ENCODE results near the gene ARHGAP15.

ARHGAP15 gene

DNA sequence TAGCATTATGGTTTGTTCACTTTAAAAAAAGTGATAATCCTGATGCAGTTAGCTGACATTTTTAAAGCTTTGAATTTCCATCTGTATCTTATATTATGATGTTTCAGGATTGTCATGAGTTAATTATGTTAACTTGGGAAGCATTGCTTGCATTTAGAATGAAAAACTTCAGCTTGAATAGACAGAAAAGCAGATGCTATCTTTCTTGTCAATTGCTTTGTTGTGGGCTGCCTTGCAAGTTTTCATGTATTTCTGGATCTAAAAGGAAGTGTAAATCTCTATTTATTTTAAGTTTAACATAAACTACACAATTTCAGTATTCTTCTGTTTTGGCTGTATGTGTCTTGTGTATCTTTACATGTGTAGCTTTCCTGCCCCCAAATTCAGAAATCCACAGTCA is 479.5 kb downstream of the ARHGAP15 start:
- H3K4me3 ChIP-seq (replicated peaks in 1 of 2; ENCODE audit: low read depth in 2 of 2, low read length in 2 of 2): no peak overlapping the region
- TF ChIP-seq, protein P1, sequence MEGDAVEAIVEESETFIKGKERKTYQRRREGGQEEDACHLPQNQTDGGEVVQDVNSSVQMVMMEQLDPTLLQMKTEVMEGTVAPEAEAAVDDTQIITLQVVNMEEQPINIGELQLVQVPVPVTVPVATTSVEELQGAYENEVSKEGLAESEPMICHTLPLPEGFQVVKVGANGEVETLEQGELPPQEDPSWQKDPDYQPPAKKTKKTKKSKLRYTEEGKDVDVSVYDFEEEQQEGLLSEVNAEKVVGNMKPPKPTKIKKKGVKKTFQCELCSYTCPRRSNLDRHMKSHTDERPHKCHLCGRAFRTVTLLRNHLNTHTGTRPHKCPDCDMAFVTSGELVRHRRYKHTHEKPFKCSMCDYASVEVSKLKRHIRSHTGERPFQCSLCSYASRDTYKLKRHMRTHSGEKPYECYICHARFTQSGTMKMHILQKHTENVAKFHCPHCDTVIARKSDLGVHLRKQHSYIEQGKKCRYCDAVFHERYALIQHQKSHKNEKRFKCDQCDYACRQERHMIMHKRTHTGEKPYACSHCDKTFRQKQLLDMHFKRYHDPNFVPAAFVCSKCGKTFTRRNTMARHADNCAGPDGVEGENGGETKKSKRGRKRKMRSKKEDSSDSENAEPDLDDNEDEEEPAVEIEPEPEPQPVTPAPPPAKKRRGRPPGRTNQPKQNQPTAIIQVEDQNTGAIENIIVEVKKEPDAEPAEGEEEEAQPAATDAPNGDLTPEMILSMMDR (IDR thresholded peaks at IDR 0.05; ENCODE audit: low read depth, low read length): no peak
- DNase-seq (ENCODE audit: low read depth in 2 of 2): no peak

DNA sequence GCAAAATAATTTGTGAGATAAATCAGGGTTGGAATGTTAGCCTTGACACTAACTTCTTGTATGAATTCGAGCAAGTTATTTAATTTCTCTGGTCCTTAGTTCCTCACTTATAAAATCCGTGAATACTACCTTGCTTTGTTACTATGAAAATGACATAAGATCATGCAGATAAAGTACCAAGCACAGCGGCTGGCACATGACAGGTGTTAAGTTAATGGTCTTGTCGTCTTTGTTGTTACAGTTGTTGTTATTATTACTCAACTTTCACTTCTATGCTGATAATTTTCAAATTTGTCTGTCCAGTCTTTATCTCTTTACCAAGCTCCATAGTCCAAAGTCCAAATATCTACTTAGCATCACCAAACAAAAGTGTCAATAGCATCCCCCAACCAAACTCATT is 482.1 kb downstream of the ARHGAP15 start:
- no peak for DNase-seq (ENCODE audit: low read depth in 2 of 2)
- H3K4me3 ChIP-seq (replicated peaks in 1 of 2; ENCODE audit: low read depth in 2 of 2, low read length in 2 of 2): no peak overlapping the region
- TF ChIP-seq, protein P1 (IDR thresholded peaks at IDR 0.05; ENCODE audit: low read depth, low read length): no peak

DNA sequence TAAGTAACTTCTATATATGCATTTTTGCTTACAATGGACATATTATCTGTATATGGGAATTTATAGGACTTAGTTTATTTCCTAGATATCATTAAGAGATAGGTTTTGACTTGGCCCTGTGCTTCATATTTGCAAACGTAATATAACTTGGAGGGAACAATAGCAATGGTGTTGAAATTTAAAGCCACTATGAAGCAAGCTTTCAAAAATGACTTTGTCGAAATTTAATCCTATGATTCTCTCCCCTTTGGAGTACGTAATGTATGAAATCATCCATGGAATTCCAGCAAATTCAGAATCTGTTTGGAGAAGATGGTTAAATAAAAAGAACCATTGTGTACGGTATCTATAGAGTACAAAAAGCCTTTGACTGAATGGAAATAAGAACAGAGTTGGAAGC is 486.3 kb downstream of the ARHGAP15 start:
- no peak overlapping the region for H3K4me3 ChIP-seq (replicated peaks in 1 of 2; ENCODE audit: low read depth in 2 of 2, low read length in 2 of 2)
- DNase-seq (ENCODE audit: low read depth in 2 of 2): peak; percentile 13 to 51
- TF ChIP-seq, protein P1 (IDR thresholded peaks at IDR 0.05; ENCODE audit: low read depth, low read length): no peak

DNA sequence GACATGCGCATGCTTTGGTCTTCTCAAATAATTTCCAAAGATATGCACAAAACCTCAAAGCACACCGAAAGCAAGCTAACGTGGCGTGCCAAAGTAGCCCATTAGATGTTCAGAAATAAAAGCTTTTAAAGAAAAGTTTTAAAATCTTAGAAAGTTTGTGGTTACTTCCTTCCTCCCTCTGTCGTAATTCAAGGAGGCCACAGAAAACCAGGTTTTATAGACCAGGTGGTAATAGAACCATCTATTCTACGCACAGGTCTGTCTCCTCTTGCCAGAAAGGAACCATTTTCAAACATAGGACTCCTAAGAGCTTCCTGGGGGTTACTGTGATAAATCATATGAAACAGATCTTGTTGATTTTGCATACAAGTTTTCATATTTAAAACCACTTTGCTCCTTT is 487.2 kb downstream of the ARHGAP15 start:
- DNase-seq (ENCODE audit: low read depth in 2 of 2): no peak
- H3K4me3 ChIP-seq (replicated peaks in 1 of 2; ENCODE audit: low read depth in 2 of 2, low read length in 2 of 2): no peak overlapping the region
- TF ChIP-seq, protein P1 (IDR thresholded peaks at IDR 0.05; ENCODE audit: low read depth, low read length): no peak

DNA sequence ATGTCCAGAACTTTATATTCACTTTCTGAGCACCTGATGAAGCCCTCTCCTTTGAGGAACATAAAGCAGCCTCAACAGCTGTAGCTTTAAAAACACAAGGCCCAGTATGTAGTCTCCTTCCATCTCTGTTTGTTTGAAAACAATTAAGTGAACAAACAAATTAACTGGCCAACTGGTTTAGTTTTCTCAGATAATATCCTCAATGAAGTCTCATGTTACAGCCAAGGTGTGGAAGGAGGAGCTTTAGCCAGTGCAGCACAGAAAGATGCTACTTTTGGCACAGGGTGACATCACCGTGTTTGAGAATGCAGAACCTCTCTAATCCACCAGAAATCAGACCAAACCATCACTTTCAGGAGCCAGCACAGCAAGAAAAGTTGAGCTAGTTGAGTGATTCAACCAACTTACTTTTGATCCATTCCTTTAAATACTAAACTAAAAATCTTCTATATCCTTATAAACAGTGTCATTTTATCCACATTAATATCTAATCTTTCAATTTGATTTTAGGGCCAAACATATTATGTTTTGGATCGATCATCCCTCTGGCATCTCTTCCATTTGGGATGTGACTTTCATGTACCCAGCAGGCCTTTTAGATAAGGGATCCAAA is 488.7 kb downstream of the ARHGAP15 start:
- DNase-seq (ENCODE audit: low read depth in 2 of 2): no peak
- H3K4me3 ChIP-seq (replicated peaks in 1 of 2; ENCODE audit: low read depth in 2 of 2, low read length in 2 of 2): no peak overlapping the region
- TF ChIP-seq, protein P1 (IDR thresholded peaks at IDR 0.05; ENCODE audit: low read depth, low read length): no peak

DNA sequence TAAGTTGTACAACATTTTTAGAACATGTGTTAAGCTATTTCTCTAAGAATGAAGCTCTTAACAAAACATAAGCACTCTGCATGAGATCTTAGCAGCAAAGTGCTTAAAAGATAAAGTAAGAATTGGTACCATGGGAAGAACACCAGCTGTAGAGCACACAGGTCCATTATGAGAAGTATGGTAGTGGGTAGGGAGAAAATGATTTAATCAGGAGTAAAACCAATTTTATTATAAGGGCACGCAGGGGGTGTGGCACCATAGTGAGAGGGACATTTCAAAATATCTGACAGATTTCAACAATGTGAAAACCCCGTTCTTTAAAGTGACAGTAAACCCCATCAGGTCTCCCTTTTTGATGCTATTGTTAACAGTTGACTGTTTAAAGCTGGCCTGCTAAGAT is 492.9 kb downstream of the ARHGAP15 start:
- H3K4me3 ChIP-seq (replicated peaks in 1 of 2; ENCODE audit: low read depth in 2 of 2, low read length in 2 of 2): no peak overlapping the region
- TF ChIP-seq, protein P1 (IDR thresholded peaks at IDR 0.05; ENCODE audit: low read depth, low read length): no peak
- DNase-seq (ENCODE audit: low read depth in 2 of 2): no peak

Data from cardiac fibroblast (primary cell).